B cell (primary cell): ENCODE results near the gene UPK3A.

ENCODE experiments used
- CTCF ChIP-seq: fragments of 200-600 bp; IDR thresholded peaks from one replicate; pipeline ENCODE4 v1.8.0; 2022; ENCODE audit warnings: antibody characterized with exemption, mild to moderate bottlenecking
- EZH2 ChIP-seq: IDR thresholded peaks from 2 replicates; pipeline ENCODE4 v1.6.1; 2012; ENCODE audit warnings: borderline replicate concordance, low read depth, mild to moderate bottlenecking, moderate library complexity, low read length; ENCODE audit not compliant: insufficient read depth, poor library complexity, severe bottlenecking

- TF ChIP-seq CTCF (no peak), EZH2 (no peak)
These were observed 32.9 kb downstream of the UPK3A start for GRCh38 chr22:45317551-45318167.
